Right lobe of liver (tissue), 4 donors: Measurements from ENCODE around the gene CNBP.

Source experiments
- POLR2A ChIP-seq: fragments of 450-650 bp; IDR thresholded peaks from one replicate; pipeline ENCODE4 v1.6.1; 2017; ENCODE audit warnings: antibody characterized with exemption, mild to moderate bottlenecking
- TF ChIP-seq, protein P1 (sequence below), 4 donors: fragments of 200-600 bp in 3 of 4; fragments of 450-650 bp in 1 of 4; IDR thresholded peaks; one replicate each; pipeline versions ENCODE4 v1.5.1 to v1.8.0; 2016 to 2022; ENCODE audit warnings: antibody characterized with exemption in 4 of 4, mild to moderate bottlenecking in 2 of 4
- donor health status: DM: no; HTN: no; CAD: no.
- donor health status: DM: no; HTN: no; CAD: no.
- donor health status: DM: no; HTN: yes; CAD: no.

- TF ChIP-seq, protein P1, sequence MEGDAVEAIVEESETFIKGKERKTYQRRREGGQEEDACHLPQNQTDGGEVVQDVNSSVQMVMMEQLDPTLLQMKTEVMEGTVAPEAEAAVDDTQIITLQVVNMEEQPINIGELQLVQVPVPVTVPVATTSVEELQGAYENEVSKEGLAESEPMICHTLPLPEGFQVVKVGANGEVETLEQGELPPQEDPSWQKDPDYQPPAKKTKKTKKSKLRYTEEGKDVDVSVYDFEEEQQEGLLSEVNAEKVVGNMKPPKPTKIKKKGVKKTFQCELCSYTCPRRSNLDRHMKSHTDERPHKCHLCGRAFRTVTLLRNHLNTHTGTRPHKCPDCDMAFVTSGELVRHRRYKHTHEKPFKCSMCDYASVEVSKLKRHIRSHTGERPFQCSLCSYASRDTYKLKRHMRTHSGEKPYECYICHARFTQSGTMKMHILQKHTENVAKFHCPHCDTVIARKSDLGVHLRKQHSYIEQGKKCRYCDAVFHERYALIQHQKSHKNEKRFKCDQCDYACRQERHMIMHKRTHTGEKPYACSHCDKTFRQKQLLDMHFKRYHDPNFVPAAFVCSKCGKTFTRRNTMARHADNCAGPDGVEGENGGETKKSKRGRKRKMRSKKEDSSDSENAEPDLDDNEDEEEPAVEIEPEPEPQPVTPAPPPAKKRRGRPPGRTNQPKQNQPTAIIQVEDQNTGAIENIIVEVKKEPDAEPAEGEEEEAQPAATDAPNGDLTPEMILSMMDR (IDR thresholded peaks at IDR 0.05) = no peak
- no peak for TF ChIP-seq POLR2A
Measured at GRCh38 chr3:129197321-129197720, 13.6 kb upstream of the CNBP start.
